Esophagus muscularis mucosa (tissue), 3 donors: ENCODE data around the gene CCR4.

Experiments used
- POLR2A ChIP-seq: fragments of 450-650 bp; IDR thresholded peaks from one replicate; pipeline ENCODE4 v1.6.1; 2017; ENCODE audit warnings: antibody characterized with exemption, moderate library complexity, mild to moderate bottlenecking, low read depth
- TF ChIP-seq, protein P1 (sequence below), 3 experiments: fragments of 200-600 bp in 2 of 3; fragments of 450-650 bp in 1 of 3; sonication (generic) in 2 of 3; IDR thresholded peaks; one replicate each; pipeline ENCODE4 v1.5.1; 2017 to 2019; ENCODE audit warnings: antibody characterized with exemption in 3 of 3, mild to moderate bottlenecking in 2 of 3, moderate library complexity in 1 of 3

DNA sequence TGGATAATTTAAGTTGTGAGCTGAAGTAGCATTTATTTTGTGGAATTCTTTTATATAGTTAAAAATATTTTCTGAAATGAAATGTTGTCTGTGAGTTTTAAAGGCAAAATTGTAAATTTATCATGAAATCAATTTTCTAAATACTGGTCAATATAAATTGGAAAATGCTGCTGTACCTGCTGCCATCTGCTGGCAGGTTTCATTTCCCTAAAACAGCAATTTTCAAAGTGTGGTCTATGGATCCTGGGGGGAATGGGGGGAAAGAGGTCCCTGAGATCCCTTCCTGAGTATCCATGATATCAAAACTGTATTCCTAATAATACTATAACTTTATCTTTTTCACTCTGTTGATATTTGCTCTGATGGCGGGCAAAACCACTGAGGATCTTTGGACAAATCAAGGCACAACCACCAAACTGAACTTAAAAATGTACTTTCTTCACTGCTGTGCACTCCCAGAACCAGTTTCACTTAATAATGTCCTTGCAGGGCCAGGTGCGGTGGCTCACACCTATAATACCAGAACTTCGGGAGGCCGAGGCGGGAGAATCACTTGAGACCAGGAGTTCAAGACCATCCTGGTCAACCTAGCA, 17.2 kb upstream of the CCR4 start:
- TF ChIP-seq, protein P1, sequence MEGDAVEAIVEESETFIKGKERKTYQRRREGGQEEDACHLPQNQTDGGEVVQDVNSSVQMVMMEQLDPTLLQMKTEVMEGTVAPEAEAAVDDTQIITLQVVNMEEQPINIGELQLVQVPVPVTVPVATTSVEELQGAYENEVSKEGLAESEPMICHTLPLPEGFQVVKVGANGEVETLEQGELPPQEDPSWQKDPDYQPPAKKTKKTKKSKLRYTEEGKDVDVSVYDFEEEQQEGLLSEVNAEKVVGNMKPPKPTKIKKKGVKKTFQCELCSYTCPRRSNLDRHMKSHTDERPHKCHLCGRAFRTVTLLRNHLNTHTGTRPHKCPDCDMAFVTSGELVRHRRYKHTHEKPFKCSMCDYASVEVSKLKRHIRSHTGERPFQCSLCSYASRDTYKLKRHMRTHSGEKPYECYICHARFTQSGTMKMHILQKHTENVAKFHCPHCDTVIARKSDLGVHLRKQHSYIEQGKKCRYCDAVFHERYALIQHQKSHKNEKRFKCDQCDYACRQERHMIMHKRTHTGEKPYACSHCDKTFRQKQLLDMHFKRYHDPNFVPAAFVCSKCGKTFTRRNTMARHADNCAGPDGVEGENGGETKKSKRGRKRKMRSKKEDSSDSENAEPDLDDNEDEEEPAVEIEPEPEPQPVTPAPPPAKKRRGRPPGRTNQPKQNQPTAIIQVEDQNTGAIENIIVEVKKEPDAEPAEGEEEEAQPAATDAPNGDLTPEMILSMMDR (IDR thresholded peaks at IDR 0.05), result peak; percentile 42 to 70 (median 64)
- TF ChIP-seq POLR2A, result no peak
